Measurements from ENCODE around the gene OR52A1. TPM values are rescaled to one million over a fixed set of nuclear protein-coding genes. Genes with fewer than 3 reads are reported as not detected.

The OR52A1 gene
- not detected for polyA plus RNA-seq
- long read RNA-seq, donor 1 = 0 reads
- long read RNA-seq, donor 2 = 0 reads
- long read RNA-seq, donor 3 = 0 reads
- long read RNA-seq, donor 4 = 0 reads
- long read RNA-seq, donor 5 = 0 reads
- long read RNA-seq, donor 6 = 0 reads
- long read RNA-seq, donor 7 = 0 reads
- long read RNA-seq, donor 8 = 0 reads
- long read RNA-seq, donor 9 = 0 reads
- long read RNA-seq, donor 10 = 0 reads

- no peak within 1 kb of the TSS for H3K4me3 ChIP-seq (ENCODE audit: low read depth in 1 of 3, low read length in 3 of 3)
- H3K36me3 ChIP-seq (ENCODE audit: control insufficient read depth in 3 of 3, insufficient read depth in 2 of 3, low read depth in 1 of 3, low read length in 3 of 3) = no peaks in the 10 kb centered on the region
- 54 to 77% (median 58%) methylated on average over 3 of the region's 3 CpGs for WGBS, 3 donors
- no peak for DNase-seq
- no peaks in the 10 kb centered on the region for H3K4me1 ChIP-seq (ENCODE audit: control insufficient read depth in 3 of 3, insufficient read depth in 2 of 3, low read depth in 1 of 3, low read length in 2 of 3)
- no peak within 1 kb of the TSS for H3K27ac ChIP-seq (ENCODE audit: low read depth in 1 of 3, low read length in 2 of 3)
- FAIRE-seq = no peak
- H3K9me3 ChIP-seq (ENCODE audit: control insufficient read depth in 2 of 2, insufficient read depth in 1 of 2, low read depth in 1 of 2, low read length in 1 of 2) = no peaks in the 10 kb centered on the region
- H3K27me3 ChIP-seq (ENCODE audit: control insufficient read depth in 3 of 3, insufficient read depth in 3 of 3, low read length in 3 of 3) = no peaks in the 10 kb centered on the region
Measured at GRCh38 chr11:5154657-5155056, at the start of gene OR52A1. Gene OR52A1, minus strand, starts transcription at chr11:5154757. Its CDS starts 2,388 bp downstream, at chr11:5152369.

- Histone ChIP-seq H3K27ac (ENCODE audit: low read depth in 1 of 3, low read length in 2 of 3) (no peak overlapping the region), H3K4me1 (ENCODE audit: control insufficient read depth in 3 of 3, insufficient read depth in 2 of 3, low read depth in 1 of 3, low read length in 2 of 3) (no peaks in the 10 kb centered on the region), H3K9me3 (ENCODE audit: control insufficient read depth in 2 of 2, insufficient read depth in 1 of 2, low read depth in 1 of 2, low read length in 1 of 2) (no peaks in the 10 kb centered on the region), H3K27me3 (ENCODE audit: control insufficient read depth in 3 of 3, insufficient read depth in 3 of 3, low read length in 3 of 3) (no peaks in the 10 kb centered on the region), H3K4me3 (ENCODE audit: low read depth in 1 of 3, low read length in 3 of 3) (no peak overlapping the region), H3K36me3 (ENCODE audit: control insufficient read depth in 3 of 3, insufficient read depth in 2 of 3, low read depth in 1 of 3, low read length in 3 of 3) (no peaks in the 10 kb centered on the region)
- 76 to 84% (median 76%) methylated on average over 2 of the region's 2 CpGs for WGBS, 3 donors
- no peak for FAIRE-seq
- peak in 1 of 2 donors; percentile 17 for DNase-seq
Measured at GRCh38 chr11:5203366-5203765, 48.8 kb upstream of the OR52A1 start.

GRCh38 chr11:5200582-5200981 is 46.0 kb upstream of the OR52A1 start, which contains the start of gene OR51V1:
Gene OR51V1, minus strand, starts transcription at chr11:5200682. Its CDS starts 0 bp downstream, at chr11:5200682.
- no peak within 1 kb of the TSS for H3K27ac ChIP-seq (ENCODE audit: low read depth in 1 of 3, low read length in 2 of 3)
- no peaks in the 10 kb centered on the region for H3K36me3 ChIP-seq (ENCODE audit: control insufficient read depth in 3 of 3, insufficient read depth in 2 of 3, low read depth in 1 of 3, low read length in 3 of 3)
- H3K9me3 ChIP-seq (ENCODE audit: control insufficient read depth in 2 of 2, insufficient read depth in 1 of 2, low read depth in 1 of 2, low read length in 1 of 2) = no peaks in the 10 kb centered on the region
- no peak for DNase-seq
- 30 to 69% (median 32%) methylated on average over 1 of the region's 1 CpG for WGBS, 3 donors
- no peak for FAIRE-seq
- no peaks in the 10 kb centered on the region for H3K27me3 ChIP-seq (ENCODE audit: control insufficient read depth in 3 of 3, insufficient read depth in 3 of 3, low read length in 3 of 3)
- H3K4me3 ChIP-seq (ENCODE audit: low read depth in 1 of 3, low read length in 3 of 3) = no peak within 1 kb of the TSS
- H3K4me1 ChIP-seq (ENCODE audit: control insufficient read depth in 3 of 3, insufficient read depth in 2 of 3, low read depth in 1 of 3, low read length in 2 of 3) = no peaks in the 10 kb centered on the region

GRCh38 chr11:5198285-5198684 is 43.7 kb upstream of the OR52A1 start:
- no peaks in the 10 kb centered on the region for H3K4me1 ChIP-seq (ENCODE audit: control insufficient read depth in 3 of 3, insufficient read depth in 2 of 3, low read depth in 1 of 3, low read length in 2 of 3)
- no peak overlapping the region for H3K4me3 ChIP-seq (ENCODE audit: low read depth in 1 of 3, low read length in 3 of 3)
- H3K36me3 ChIP-seq (ENCODE audit: control insufficient read depth in 3 of 3, insufficient read depth in 2 of 3, low read depth in 1 of 3, low read length in 3 of 3) = no peaks in the 10 kb centered on the region
- no peak overlapping the region for H3K27ac ChIP-seq (ENCODE audit: low read depth in 1 of 3, low read length in 2 of 3)
- DNase-seq = no peak
- H3K27me3 ChIP-seq (ENCODE audit: control insufficient read depth in 3 of 3, insufficient read depth in 3 of 3, low read length in 3 of 3) = no peaks in the 10 kb centered on the region
- peaks cover 0 to 4% of the 10 kb centered on the region in 2 donors for H3K9me3 ChIP-seq (ENCODE audit: control insufficient read depth in 2 of 2, insufficient read depth in 1 of 2, low read depth in 1 of 2, low read length in 1 of 2)
- FAIRE-seq = no peak

- Histone ChIP-seq H3K4me1 (ENCODE audit: control insufficient read depth in 3 of 3, insufficient read depth in 2 of 3, low read depth in 1 of 3, low read length in 2 of 3) (no peaks in the 10 kb centered on the region), H3K4me3 (ENCODE audit: low read depth in 1 of 3, low read length in 3 of 3) (no peak overlapping the region), H3K9me3 (ENCODE audit: control insufficient read depth in 2 of 2, insufficient read depth in 1 of 2, low read depth in 1 of 2, low read length in 1 of 2) (peaks cover 0 to 4% of the 10 kb centered on the region in 2 donors), H3K27me3 (ENCODE audit: control insufficient read depth in 3 of 3, insufficient read depth in 3 of 3, low read length in 3 of 3) (no peaks in the 10 kb centered on the region), H3K27ac (ENCODE audit: low read depth in 1 of 3, low read length in 2 of 3) (no peak overlapping the region), H3K36me3 (ENCODE audit: control insufficient read depth in 3 of 3, insufficient read depth in 2 of 3, low read depth in 1 of 3, low read length in 3 of 3) (no peaks in the 10 kb centered on the region)
- WGBS, 3 donors = 72 to 79% (median 72%) methylated on average over 3 of the region's 3 CpGs
- FAIRE-seq = no peak
- no peak for DNase-seq
Measured at GRCh38 chr11:5197536-5197935, 43.0 kb upstream of the OR52A1 start.

GRCh38 chr11:5196731-5197130 is 42.2 kb upstream of the OR52A1 start:
- Histone ChIP-seq H3K27me3 (ENCODE audit: control insufficient read depth in 3 of 3, insufficient read depth in 3 of 3, low read length in 3 of 3) (no peaks in the 10 kb centered on the region), H3K4me3 (ENCODE audit: low read depth in 1 of 3, low read length in 3 of 3) (no peak overlapping the region), H3K9me3 (ENCODE audit: control insufficient read depth in 2 of 2, insufficient read depth in 1 of 2, low read depth in 1 of 2, low read length in 1 of 2) (peaks cover 0 to 4% of the 10 kb centered on the region in 2 donors), H3K4me1 (ENCODE audit: control insufficient read depth in 3 of 3, insufficient read depth in 2 of 3, low read depth in 1 of 3, low read length in 2 of 3) (no peaks in the 10 kb centered on the region), H3K36me3 (ENCODE audit: control insufficient read depth in 3 of 3, insufficient read depth in 2 of 3, low read depth in 1 of 3, low read length in 3 of 3) (no peaks in the 10 kb centered on the region), H3K27ac (ENCODE audit: low read depth in 1 of 3, low read length in 2 of 3) (no peak overlapping the region)
- no peak for FAIRE-seq
- DNase-seq = no peak
- WGBS, 3 donors = 73 to 79% (median 73%) methylated on average over 3 of the region's 3 CpGs

- no peak for FAIRE-seq
- Histone ChIP-seq H3K4me1 (ENCODE audit: control insufficient read depth in 3 of 3, insufficient read depth in 2 of 3, low read depth in 1 of 3, low read length in 2 of 3) (no peaks in the 10 kb centered on the region), H3K4me3 (ENCODE audit: low read depth in 1 of 3, low read length in 3 of 3) (no peak overlapping the region), H3K36me3 (ENCODE audit: control insufficient read depth in 3 of 3, insufficient read depth in 2 of 3, low read depth in 1 of 3, low read length in 3 of 3) (no peaks in the 10 kb centered on the region), H3K9me3 (ENCODE audit: control insufficient read depth in 2 of 2, insufficient read depth in 1 of 2, low read depth in 1 of 2, low read length in 1 of 2) (peaks cover 0 to 4% of the 10 kb centered on the region in 2 donors), H3K27ac (ENCODE audit: low read depth in 1 of 3, low read length in 2 of 3) (no peak overlapping the region), H3K27me3 (ENCODE audit: control insufficient read depth in 3 of 3, insufficient read depth in 3 of 3, low read length in 3 of 3) (no peaks in the 10 kb centered on the region)
- DNase-seq = no peak
- WGBS, 3 donors = 64 to 73% (median 70%) methylated on average over 5 of the region's 5 CpGs
Measured at GRCh38 chr11:5196067-5196466, 41.5 kb upstream of the OR52A1 start.

- Histone ChIP-seq H3K9me3 (ENCODE audit: control insufficient read depth in 2 of 2, insufficient read depth in 1 of 2, low read depth in 1 of 2, low read length in 1 of 2) (peaks cover 0 to 12% of the 10 kb centered on the region in 2 donors), H3K4me3 (ENCODE audit: low read depth in 1 of 3, low read length in 3 of 3) (no peak overlapping the region), H3K27me3 (ENCODE audit: control insufficient read depth in 3 of 3, insufficient read depth in 3 of 3, low read length in 3 of 3) (no peaks in the 10 kb centered on the region), H3K4me1 (ENCODE audit: control insufficient read depth in 3 of 3, insufficient read depth in 2 of 3, low read depth in 1 of 3, low read length in 2 of 3) (no peaks in the 10 kb centered on the region), H3K36me3 (ENCODE audit: control insufficient read depth in 3 of 3, insufficient read depth in 2 of 3, low read depth in 1 of 3, low read length in 3 of 3) (no peaks in the 10 kb centered on the region), H3K27ac (ENCODE audit: low read depth in 1 of 3, low read length in 2 of 3) (no peak overlapping the region)
- FAIRE-seq (no peak), DNase-seq (no peak)
- WGBS, 3 donors = 9 to 24% (median 10%) methylated on average over 1 of the region's 1 CpG
Measured at GRCh38 chr11:5192738-5193137, 38.2 kb upstream of the OR52A1 start.

- H3K4me3 ChIP-seq (ENCODE audit: low read depth in 1 of 3, low read length in 3 of 3) = no peak overlapping the region
- no peaks in the 10 kb centered on the region for H3K27me3 ChIP-seq (ENCODE audit: control insufficient read depth in 3 of 3, insufficient read depth in 3 of 3, low read length in 3 of 3)
- FAIRE-seq (no peak), DNase-seq (no peak)
- H3K27ac ChIP-seq (ENCODE audit: low read depth in 1 of 3, low read length in 2 of 3) = no peak overlapping the region
- H3K9me3 ChIP-seq (ENCODE audit: control insufficient read depth in 2 of 2, insufficient read depth in 1 of 2, low read depth in 1 of 2, low read length in 1 of 2) = peaks cover 0 to 8% of the 10 kb centered on the region in 2 donors
- no peaks in the 10 kb centered on the region for H3K36me3 ChIP-seq (ENCODE audit: control insufficient read depth in 3 of 3, insufficient read depth in 2 of 3, low read depth in 1 of 3, low read length in 3 of 3)
- WGBS, 3 donors = 86 to 90% (median 88%) methylated on average over 2 of the region's 2 CpGs
- no peaks in the 10 kb centered on the region for H3K4me1 ChIP-seq (ENCODE audit: control insufficient read depth in 3 of 3, insufficient read depth in 2 of 3, low read depth in 1 of 3, low read length in 2 of 3)
Measured at GRCh38 chr11:5188201-5188600, 33.6 kb upstream of the OR52A1 start.
